ENCODE results near the gene NUP98. TPM values are rescaled to one million over a fixed set of nuclear protein-coding genes. Genes with fewer than 3 reads are reported as not detected.

Gene NUP98
- total and polyA plus RNA-seq, 10 of the 15 experiments (the other 5 are each of a cell fraction or from before 2014, with no cell fraction given): 21.7 to 108 (median 78.9) TPM

GRCh38 chr11:3834664-3835461 lies 37.5 kb upstream of the NUP98 start:
- Histone ChIP-seq H3K4me3 (peak overlapping the region; percentile 37), H3K36me3 (ENCODE audit: control insufficient read depth in 2 of 2, insufficient read depth in 2 of 2, low read length in 1 of 2) (peaks cover 9 to 24% of the 10 kb centered on the region in 2 experiments; a peak in 3 of 4 replicates), H3K27me3 (replicated peaks in 1 of 2; ENCODE audit: control insufficient read depth in 2 of 2, insufficient read depth in 2 of 2, low read length in 1 of 2) (no peaks in the 10 kb centered on the region), H3K4me1 (ENCODE audit: control insufficient read depth, insufficient read depth, low read length) (peaks cover 41% of the 10 kb centered on the region), H3K9me3 (replicated peaks; ENCODE audit: control insufficient read depth, insufficient read depth, low read length) (no peaks in the 10 kb centered on the region), H3K4me2 (ENCODE audit: control insufficient read depth, insufficient read depth) (peak overlapping the region; percentile 32), H2AFZ (ENCODE audit: control insufficient read depth, low read depth, low read length) (no peak overlapping the region), H4K20me1 (ENCODE audit: control insufficient read depth, insufficient read depth) (no peaks in the 10 kb centered on the region; the same call in 1 of the 2 replicates), H3K9ac (ENCODE audit: control insufficient read depth, insufficient read depth, low read length) (peak overlapping the region; percentile 28; the same call in 1 of the 2 replicates), H3K79me2 (ENCODE audit: control insufficient read depth, insufficient read depth, low read length) (peaks cover 94% of the 10 kb centered on the region), H3K27ac (ENCODE audit: control insufficient read depth, insufficient read depth) (peak overlapping the region; percentile 50)
- SMC1A ChIA-PET (ENCODE audit: uncharacterized antibody, unreplicated experiment): interaction anchor here (1.0 to 12.4 kb wide), 7 partner anchors 11 to 222 kb away, joined by 3 to 188 read pairs (median 3); partner anchors contain the start of genes PGAP2 and STIM1
- TF ChIP-seq CHD2 (IDR thresholded peaks at IDR 0.05; ENCODE audit: borderline replicate concordance, low read depth, low read length) (peak; percentile 35; the same call in 1 of the 2 replicates), WRNIP1 (IDR thresholded peaks at IDR 0.05; ENCODE audit: borderline replicate concordance, low read depth, low read length) (no peak), IKZF1 (conservative IDR thresholded peaks at IDR 0.05) (0 out of 2 replicates have a peak, but pooled peaks have one; percentile 12), SPI1 (IDR thresholded peaks at IDR 0.05; ENCODE audit: borderline replicate concordance, insufficient read depth, low read depth, low read length) (peak; percentile 48; the same call in 1 of the 2 replicates), ZBTB11 (CRISPR knock-in tag; IDR thresholded peaks at IDR 0.05) (no peak), IRF4 (IDR thresholded peaks at IDR 0.05; ENCODE audit: low read depth, low read length) (0 out of 2 replicates have a peak, but pooled peaks have one; percentile 9)
- WGBS (ENCODE audit: insufficient coverage, insufficient replicate concordance, low lambda C conversion rate, missing lambda C conversion rate): 50% methylated on average over 7 of the region's 7 CpGs
- ATAC-seq: peak; percentile 2; the same call in 1 of the 3 replicates
- POLR2A ChIA-PET: interaction anchor here (0.7 to 12.0 kb wide), 5 partner anchors 19 to 212 kb away, joined by 3 to 242 read pairs (median 4); partner anchors contain the start of gene STIM1
- in situ Hi-C loops (cut with MboI): loop anchor here (25.0 kb wide), 1 partner anchor 552 kb away; the partner anchor contains the start of gene TRIM21
- RAD21 ChIA-PET (ENCODE audit: unreplicated experiment): interaction anchor here (0.8 to 12.7 kb wide), 4 partner anchors 9 to 238 kb away, joined by 3 to 304 read pairs (median 20); partner anchors contain the start of gene STIM1
- intact Hi-C loops (cut with micrococcal nuclease; ENCODE audit: unreplicated experiment): no loop called here
- FAIRE-seq: no peak
- BruUV-seq (replicated peaks): no TSS peak
- DNase-seq (ENCODE audit: low read depth, low spot score): no peak
- CTCF ChIA-PET: interaction anchor here (1.0 to 39.6 kb wide), 7 partner anchors 9 to 238 kb away, joined by 3 to 1047 read pairs (median 8); partner anchors contain the start of genes PGAP2 and STIM1

Data from GM12878 (cell line).